Measurements from ENCODE around the gene OR3A2. TPM values are rescaled to one million over a fixed set of nuclear protein-coding genes. Genes with fewer than 3 reads are reported as not detected.
"Not testable (repeated sequence)": the region's sequence is repeated elsewhere in the genome, so short reads cannot be mapped to it uniquely, and the experiment has no call there.

The OR3A2 gene
- total and polyA plus RNA-seq, 10 of the 15 experiments (the other 5 are each of a cell fraction or from before 2014, with no cell fraction given), result not detected

DNA sequence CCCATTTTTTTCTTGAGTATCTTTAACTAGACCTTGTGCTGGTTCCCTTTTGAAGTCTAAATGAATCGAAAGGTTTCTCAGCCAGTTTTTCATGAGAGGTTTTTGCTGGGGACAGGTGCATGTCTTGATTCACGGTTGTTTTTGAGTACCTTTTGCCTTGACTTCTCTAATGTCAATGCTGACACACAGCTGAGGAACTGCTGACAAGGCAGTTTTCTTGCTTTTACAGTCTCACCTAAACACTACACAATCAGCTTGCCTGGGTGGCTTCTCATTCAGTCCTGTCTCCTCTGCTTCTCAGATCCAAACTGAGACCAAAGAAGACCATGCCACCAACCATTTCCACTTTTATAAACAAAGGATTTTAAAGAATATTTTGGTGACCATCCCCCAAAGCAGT lies 32.1 kb upstream of the OR3A2 start (continued):
- TF ChIP-seq, protein P1, sequence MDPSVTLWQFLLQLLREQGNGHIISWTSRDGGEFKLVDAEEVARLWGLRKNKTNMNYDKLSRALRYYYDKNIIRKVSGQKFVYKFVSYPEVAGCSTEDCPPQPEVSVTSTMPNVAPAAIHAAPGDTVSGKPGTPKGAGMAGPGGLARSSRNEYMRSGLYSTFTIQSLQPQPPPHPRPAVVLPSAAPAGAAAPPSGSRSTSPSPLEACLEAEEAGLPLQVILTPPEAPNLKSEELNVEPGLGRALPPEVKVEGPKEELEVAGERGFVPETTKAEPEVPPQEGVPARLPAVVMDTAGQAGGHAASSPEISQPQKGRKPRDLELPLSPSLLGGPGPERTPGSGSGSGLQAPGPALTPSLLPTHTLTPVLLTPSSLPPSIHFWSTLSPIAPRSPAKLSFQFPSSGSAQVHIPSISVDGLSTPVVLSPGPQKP (IDR thresholded peaks at IDR 0.05; ENCODE audit: low read depth, low read length), result no peak
- TF ChIP-seq MEF2B (IDR thresholded peaks at IDR 0.05; ENCODE audit: partially characterized antibody, poor library complexity, severe bottlenecking), result no peak
- no peak for TF ChIP-seq PML (IDR thresholded peaks at IDR 0.05; ENCODE audit: low read length)

DNA sequence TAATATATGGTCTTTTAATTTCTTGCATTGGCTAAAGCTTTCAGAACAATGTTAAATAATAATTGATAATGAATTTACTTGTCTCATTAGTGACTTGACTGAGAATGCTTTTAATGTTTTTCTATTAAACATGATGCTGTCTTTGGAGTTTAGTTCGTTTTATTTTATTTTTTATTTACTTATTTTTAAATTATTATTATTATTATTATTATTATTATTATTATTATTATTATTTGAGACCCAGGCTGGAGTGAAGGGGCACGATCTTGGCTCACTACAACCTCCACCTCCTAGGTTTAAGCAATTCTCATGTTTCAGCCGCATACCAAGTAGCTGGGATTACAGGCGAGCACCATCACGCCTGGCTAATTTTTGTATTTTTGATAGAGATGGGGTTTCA lies 29.5 kb upstream of the OR3A2 start:
- H3K79me2 ChIP-seq (ENCODE audit: control insufficient read depth, insufficient read depth, low read length), result no peaks in the 10 kb centered on the region
- ATAC-seq (no peak), DNase-seq (ENCODE audit: low read depth, low spot score) (no peak), FAIRE-seq (no peak)
- SMC1A ChIA-PET (ENCODE audit: uncharacterized antibody, unreplicated experiment), result no interaction called here
- H2AFZ ChIP-seq (ENCODE audit: control insufficient read depth, low read depth, low read length), result no peak overlapping the region
- RAD21 ChIA-PET (ENCODE audit: unreplicated experiment), result no interaction called here
- TF ChIP-seq, protein P2, sequence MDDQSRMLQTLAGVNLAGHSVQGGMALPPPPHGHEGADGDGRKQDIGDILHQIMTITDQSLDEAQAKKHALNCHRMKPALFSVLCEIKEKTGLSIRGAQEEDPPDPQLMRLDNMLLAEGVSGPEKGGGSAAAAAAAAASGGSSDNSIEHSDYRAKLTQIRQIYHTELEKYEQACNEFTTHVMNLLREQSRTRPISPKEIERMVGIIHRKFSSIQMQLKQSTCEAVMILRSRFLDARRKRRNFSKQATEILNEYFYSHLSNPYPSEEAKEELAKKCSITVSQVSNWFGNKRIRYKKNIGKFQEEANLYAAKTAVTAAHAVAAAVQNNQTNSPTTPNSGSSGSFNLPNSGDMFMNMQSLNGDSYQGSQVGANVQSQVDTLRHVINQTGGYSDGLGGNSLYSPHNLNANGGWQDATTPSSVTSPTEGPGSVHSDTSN (IDR thresholded peaks at IDR 0.05; ENCODE audit: insufficient replicate concordance, low read depth, low read length), result no peak
- H3K4me1 ChIP-seq (ENCODE audit: control insufficient read depth, insufficient read depth, low read length), result no peaks in the 10 kb centered on the region
- intact Hi-C loops (cut with micrococcal nuclease; ENCODE audit: unreplicated experiment) (no loop called here), in situ Hi-C loops (cut with MboI) (no loop called here)
- no peak overlapping the region for H3K9ac ChIP-seq (ENCODE audit: control insufficient read depth, insufficient read depth, low read length)
- no peak overlapping the region for H3K27ac ChIP-seq (ENCODE audit: control insufficient read depth, insufficient read depth)
- POLR2A ChIA-PET, result no interaction called here
- H4K20me1 ChIP-seq (ENCODE audit: control insufficient read depth, insufficient read depth), result no peaks in the 10 kb centered on the region
- H3K36me3 ChIP-seq (ENCODE audit: control insufficient read depth in 2 of 2, insufficient read depth in 2 of 2, low read length in 1 of 2), result no peaks in the 10 kb centered on the region
- no peak overlapping the region for H3K4me2 ChIP-seq (ENCODE audit: control insufficient read depth, insufficient read depth)
- no TSS peak for BruUV-seq (replicated peaks)
- CTCF ChIA-PET, result no interaction called here
- 31% methylated on average over 5 of the region's 5 CpGs for WGBS (ENCODE audit: insufficient coverage, insufficient replicate concordance, low lambda C conversion rate, missing lambda C conversion rate)
- no peaks in the 10 kb centered on the region for H3K9me3 ChIP-seq (replicated peaks; ENCODE audit: control insufficient read depth, insufficient read depth, low read length)
- H3K4me3 ChIP-seq, result no peak overlapping the region
- H3K27me3 ChIP-seq (replicated peaks in 1 of 2; ENCODE audit: control insufficient read depth in 2 of 2, insufficient read depth in 2 of 2, low read length in 1 of 2), result no peaks in the 10 kb centered on the region

DNA sequence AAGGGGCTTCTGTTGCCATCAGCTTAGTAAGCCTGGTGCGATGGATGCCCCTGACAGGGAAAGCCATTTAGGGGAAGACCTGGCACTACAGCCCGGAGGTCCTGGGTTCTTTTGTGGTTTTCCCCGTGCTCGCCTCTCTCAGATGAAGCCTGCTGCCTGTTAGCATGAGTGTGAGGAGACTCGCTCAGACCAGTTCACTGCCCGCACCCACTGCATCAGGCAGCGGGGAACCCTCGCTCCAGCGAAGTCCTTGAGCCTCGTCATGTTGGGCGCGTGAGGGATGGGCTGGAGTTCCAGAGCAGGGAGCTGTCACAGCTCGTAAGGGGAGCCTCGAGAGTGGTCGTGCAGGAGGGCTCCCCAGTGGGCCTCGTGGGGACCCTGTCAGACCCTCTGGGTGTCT lies 26.1 kb upstream of the OR3A2 start:
- H3K4me2 ChIP-seq (ENCODE audit: control insufficient read depth, insufficient read depth); SMC1A ChIA-PET (ENCODE audit: uncharacterized antibody, unreplicated experiment); CTCF ChIA-PET; H3K4me1 ChIP-seq (ENCODE audit: control insufficient read depth, insufficient read depth, low read length); in situ Hi-C loops (cut with MboI); BruUV-seq (replicated peaks); H3K9ac ChIP-seq (ENCODE audit: control insufficient read depth, insufficient read depth, low read length); H3K4me3 ChIP-seq; H3K9me3 ChIP-seq (replicated peaks; ENCODE audit: control insufficient read depth, insufficient read depth, low read length); H3K27ac ChIP-seq (ENCODE audit: control insufficient read depth, insufficient read depth); ATAC-seq; RAD21 ChIA-PET (ENCODE audit: unreplicated experiment); POLR2A ChIA-PET; H3K27me3 ChIP-seq (replicated peaks in 1 of 2; ENCODE audit: control insufficient read depth in 2 of 2, insufficient read depth in 2 of 2, low read length in 1 of 2); H3K36me3 ChIP-seq (ENCODE audit: control insufficient read depth in 2 of 2, insufficient read depth in 2 of 2, low read length in 1 of 2); H4K20me1 ChIP-seq (ENCODE audit: control insufficient read depth, insufficient read depth); FAIRE-seq; intact Hi-C loops (cut with micrococcal nuclease; ENCODE audit: unreplicated experiment); H3K79me2 ChIP-seq (ENCODE audit: control insufficient read depth, insufficient read depth, low read length); DNase-seq (ENCODE audit: low read depth, low spot score); H2AFZ ChIP-seq (ENCODE audit: control insufficient read depth, low read depth, low read length): not testable (repeated sequence)
- no CpG with 5 or more reads among the region's 16 CpGs for WGBS (ENCODE audit: insufficient coverage, insufficient replicate concordance, low lambda C conversion rate, missing lambda C conversion rate)
